Gastrocnemius medialis (tissue), 4 donors: ENCODE measurements around the gene CMIP.

ENCODE experiments used
- CTCF ChIP-seq, 5 experiments: fragments of 450-650 bp in 3 of 5; fragments of 200-600 bp in 2 of 5; sonication (generic) in 2 of 5; IDR thresholded peaks in 4 of 5; conservative IDR thresholded peaks in 1 of 5; 1 replicate in 4 of 5; 2 replicates in 1 of 5; pipeline ENCODE4 v1.5.1; 2016 to 2019; ENCODE audit warnings: antibody characterized with exemption in 5 of 5, mild to moderate bottlenecking in 3 of 5, moderate library complexity in 3 of 5
- POLR2A ChIP-seq, 2 donors: fragments of 450-650 bp; IDR thresholded peaks; one replicate each; pipeline ENCODE4 v1.6.1; 2017; ENCODE audit warnings: antibody characterized with exemption in 2 of 2, mild to moderate bottlenecking in 2 of 2, moderate library complexity in 2 of 2

- no peak for TF ChIP-seq CTCF (IDR thresholded peaks at IDR 0.05 in 4 of 5, conservative IDR thresholded peaks at IDR 0.05 in 1 of 5)
- TF ChIP-seq POLR2A (IDR thresholded peaks at IDR 0.05), result no peak
Observed at GRCh38 chr16:81575834-81576233, 131.2 kb downstream of the CMIP start.
